ENCODE data around the gene CCNYL1.

DNA sequence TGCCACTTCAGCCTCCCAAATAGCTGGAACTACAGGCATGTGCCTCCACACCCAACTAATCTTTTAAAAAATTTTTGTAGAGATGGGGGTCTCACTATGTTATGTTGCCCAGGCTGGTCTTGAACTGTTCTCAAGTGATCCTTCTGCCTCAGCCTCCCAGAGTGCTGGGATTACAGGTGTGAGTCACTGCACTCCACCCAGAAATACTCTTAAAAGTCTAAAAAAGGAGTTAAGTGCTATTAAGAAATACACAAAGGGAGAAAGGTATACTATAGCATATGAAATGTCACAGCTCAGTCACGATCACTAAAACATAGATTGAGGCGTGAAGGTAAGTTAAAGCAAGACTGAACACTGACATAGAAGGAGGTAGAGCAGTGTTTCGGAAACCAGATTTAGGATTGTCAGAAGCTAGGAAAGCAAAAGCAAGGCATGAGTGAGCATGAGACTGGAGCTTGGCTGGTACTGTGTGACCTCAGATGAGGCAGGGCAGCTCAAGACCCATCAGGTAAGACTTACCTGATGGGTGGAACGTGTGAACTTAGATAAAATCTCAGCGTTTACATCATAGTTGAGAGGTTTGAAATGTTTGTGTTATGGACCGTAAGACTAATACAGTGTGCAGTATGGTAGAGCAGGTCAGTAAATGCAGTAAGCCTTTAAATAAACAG, 9.2 kb downstream of the CCNYL1 start:
- no peak for TF ChIP-seq EZH2 (IDR thresholded peaks at IDR 0.05; ENCODE audit: borderline replicate concordance)
- TF ChIP-seq, protein P1, sequence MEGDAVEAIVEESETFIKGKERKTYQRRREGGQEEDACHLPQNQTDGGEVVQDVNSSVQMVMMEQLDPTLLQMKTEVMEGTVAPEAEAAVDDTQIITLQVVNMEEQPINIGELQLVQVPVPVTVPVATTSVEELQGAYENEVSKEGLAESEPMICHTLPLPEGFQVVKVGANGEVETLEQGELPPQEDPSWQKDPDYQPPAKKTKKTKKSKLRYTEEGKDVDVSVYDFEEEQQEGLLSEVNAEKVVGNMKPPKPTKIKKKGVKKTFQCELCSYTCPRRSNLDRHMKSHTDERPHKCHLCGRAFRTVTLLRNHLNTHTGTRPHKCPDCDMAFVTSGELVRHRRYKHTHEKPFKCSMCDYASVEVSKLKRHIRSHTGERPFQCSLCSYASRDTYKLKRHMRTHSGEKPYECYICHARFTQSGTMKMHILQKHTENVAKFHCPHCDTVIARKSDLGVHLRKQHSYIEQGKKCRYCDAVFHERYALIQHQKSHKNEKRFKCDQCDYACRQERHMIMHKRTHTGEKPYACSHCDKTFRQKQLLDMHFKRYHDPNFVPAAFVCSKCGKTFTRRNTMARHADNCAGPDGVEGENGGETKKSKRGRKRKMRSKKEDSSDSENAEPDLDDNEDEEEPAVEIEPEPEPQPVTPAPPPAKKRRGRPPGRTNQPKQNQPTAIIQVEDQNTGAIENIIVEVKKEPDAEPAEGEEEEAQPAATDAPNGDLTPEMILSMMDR (IDR thresholded peaks at IDR 0.05; ENCODE audit: poor library complexity): no peak
